Gastroesophageal sphincter (tissue), 4 donors: ENCODE measurements around the gene ENOX1. TPM values are rescaled to one million over a fixed set of nuclear protein-coding genes. Genes with fewer than 3 reads are reported as not detected.

ENCODE experiments used
- ATAC-seq: fragments of 150-250 bp; one replicate; pipeline ENCODE4 v1.9.1; 2016; ENCODE audit warnings: mild to moderate bottlenecking, moderate library complexity
- H3K27ac ChIP-seq, 4 donors: fragments of 200-600 bp; sonication (generic) in 3 of 4; 1 replicate in 3 of 4; 2 replicates in 1 of 4; pipeline ENCODE4 v1.5.1; 2016 to 2019
- H3K27me3 ChIP-seq: fragments of 200-600 bp; sonication (generic); one replicate; pipeline ENCODE4 v1.5.1; 2019
- H3K36me3 ChIP-seq, 2 donors: fragments of 200-600 bp; sonication (generic); one replicate each; pipeline ENCODE4 v1.5.1; 2019; ENCODE audit warnings: control low read depth in 1 of 2
- H3K4me1 ChIP-seq, 3 donors: fragments of 200-600 bp; sonication (generic); 1 replicate in 2 of 3; 2 replicates in 1 of 3; pipeline ENCODE4 v1.5.1; 2016 to 2019; ENCODE audit warnings: control low read depth in 2 of 3
- H3K4me3 ChIP-seq, 2 donors: fragments of 200-600 bp; sonication (generic); one replicate each; pipeline ENCODE4 v1.5.1; 2019; ENCODE audit warnings: mild to moderate bottlenecking in 1 of 2, moderate library complexity in 1 of 2
- H3K9me3 ChIP-seq, 3 donors: fragments of 200-600 bp; sonication (generic); one replicate each; pipeline ENCODE4 v1.5.1; 2017 to 2019; ENCODE audit warnings: control low read depth in 2 of 3
- CTCF ChIP-seq, 4 experiments: fragments of 200-600 bp in 2 of 4; fragments of 450-650 bp in 2 of 4; sonication (generic) in 1 of 4; IDR thresholded peaks; one replicate each; pipeline ENCODE4 v1.5.1; 2017 to 2019; ENCODE audit warnings: antibody characterized with exemption in 4 of 4, mild to moderate bottlenecking in 2 of 4, moderate library complexity in 2 of 4
- EP300 ChIP-seq: sonication (generic); formaldehyde crosslinking; IDR thresholded peaks from one replicate; pipeline ENCODE4 v1.6.1; 2017; ENCODE audit warnings: antibody characterized with exemption, mild to moderate bottlenecking
- POLR2A ChIP-seq, 2 donors: fragments of 450-650 bp; IDR thresholded peaks; one replicate each; pipeline ENCODE4 v1.6.1; 2017; ENCODE audit warnings: antibody characterized with exemption in 2 of 2, mild to moderate bottlenecking in 2 of 2, moderate library complexity in 1 of 2
- POLR2AphosphoS5 ChIP-seq: sonication (generic); formaldehyde crosslinking; IDR thresholded peaks from one replicate; pipeline ENCODE4 v1.6.1; 2017; ENCODE audit warnings: antibody characterized with exemption
- WGBS, 2 donors: methylation state at CpG; one replicate each; pipeline ENCODE4 v1.1.5; 2018; ENCODE audit warnings: low coverage in 1 of 2; 5-methylcytosine and 5-hydroxymethylcytosine counted together
- total RNA-seq, 4 donors: library from RNA; depleted of rRNA; stranded (reverse); fragments of >200 nt; gene quantifications; one replicate each; pipeline ENCODE4 v1.1.0, GENCODE V29; 2016

Gene ENOX1
- total RNA-seq, 4 donors from 2014 or later = 1.8 to 11.6 (median 9.4) TPM

- 69% methylated on average over 1 of the region's 1 CpG; no CpG with 5 or more reads in 1 of the 2 donors for WGBS, 2 donors
- ATAC-seq = no peak
- Histone ChIP-seq H3K4me3 (no peak overlapping the region), H3K27me3 (no peaks in the 10 kb centered on the region), H3K36me3 (no peaks in the 10 kb centered on the region), H3K4me1 (peaks cover 0 to 22% (median 0%) of the 10 kb centered on the region in 3 donors), H3K27ac (no peak overlapping the region), H3K9me3 (no peaks in the 10 kb centered on the region)
- no peak for TF ChIP-seq CTCF (IDR thresholded peaks at IDR 0.05)
- no peak for TF ChIP-seq EP300
- TF ChIP-seq POLR2AphosphoS5 = no peak
- no peak for TF ChIP-seq POLR2A (IDR thresholded peaks at IDR 0.05)
Measured at GRCh38 chr13:43755844-43756243, 30.9 kb downstream of the ENOX1 start.

- TF ChIP-seq POLR2A (IDR thresholded peaks at IDR 0.05) = no peak
- no peak for TF ChIP-seq POLR2AphosphoS5
- no peak for TF ChIP-seq CTCF (IDR thresholded peaks at IDR 0.05)
- no peak for TF ChIP-seq EP300
- no peak for ATAC-seq
- no peak overlapping the region for H3K27ac ChIP-seq
- no peaks in the 10 kb centered on the region for H3K4me1 ChIP-seq
- H3K9me3 ChIP-seq = no peaks in the 10 kb centered on the region
- H3K4me3 ChIP-seq = no peak overlapping the region
- WGBS, 2 donors = 76 to 81% methylated on average over 3 of the region's 3 CpGs
- H3K27me3 ChIP-seq = no peaks in the 10 kb centered on the region
- H3K36me3 ChIP-seq = no peaks in the 10 kb centered on the region
Measured at GRCh38 chr13:43751624-43752023, 35.1 kb downstream of the ENOX1 start.

GRCh38 chr13:43749503-43749902 lies 37.3 kb downstream of the ENOX1 start:
- no peak for ATAC-seq
- Histone ChIP-seq H3K36me3 (no peaks in the 10 kb centered on the region), H3K9me3 (no peaks in the 10 kb centered on the region), H3K27me3 (no peaks in the 10 kb centered on the region), H3K4me1 (peaks cover 0 to 4% (median 0%) of the 10 kb centered on the region in 3 donors), H3K27ac (no peak overlapping the region), H3K4me3 (no peak overlapping the region)
- 100% methylated on average over 1 of the region's 1 CpG for WGBS, 2 donors
- no peak for TF ChIP-seq EP300

GRCh38 chr13:43744261-43745031 lies 42.3 kb downstream of the ENOX1 start:
- ATAC-seq = no peak
- Histone ChIP-seq H3K36me3 (no peaks in the 10 kb centered on the region), H3K27me3 (no peaks in the 10 kb centered on the region), H3K27ac (no peak overlapping the region), H3K4me1 (peaks cover 0 to 6% (median 0%) of the 10 kb centered on the region in 3 donors), H3K9me3 (no peaks in the 10 kb centered on the region), H3K4me3 (no peak overlapping the region)
- WGBS, 2 donors = 38 to 68% methylated on average over 4 to 5 of the region's 5 CpGs
- no peak for TF ChIP-seq POLR2AphosphoS5
- TF ChIP-seq CTCF (IDR thresholded peaks at IDR 0.05) = no peak
- TF ChIP-seq POLR2A (IDR thresholded peaks at IDR 0.05) = no peak
- no peak for TF ChIP-seq EP300

GRCh38 chr13:43742911-43743310 lies 43.9 kb downstream of the ENOX1 start:
- Histone ChIP-seq H3K4me1 (peaks cover 0 to 6% (median 0%) of the 10 kb centered on the region in 3 donors), H3K36me3 (no peaks in the 10 kb centered on the region), H3K4me3 (no peak overlapping the region), H3K27me3 (no peaks in the 10 kb centered on the region), H3K9me3 (no peaks in the 10 kb centered on the region), H3K27ac (no peak overlapping the region)
- ATAC-seq = no peak
- TF ChIP-seq POLR2A (IDR thresholded peaks at IDR 0.05) (no peak), POLR2AphosphoS5 (no peak), CTCF (IDR thresholded peaks at IDR 0.05) (no peak), EP300 (no peak)
